Gastroesophageal sphincter (tissue), 4 donors: Measurements from ENCODE around the gene LY6G6D. TPM values are rescaled to one million over a fixed set of nuclear protein-coding genes. Genes with fewer than 3 reads are reported as not detected.

Experiments used
- ATAC-seq: fragments of 150-250 bp; one replicate; pipeline ENCODE4 v1.9.1; 2016; ENCODE audit warnings: mild to moderate bottlenecking, moderate library complexity
- H3K27ac ChIP-seq, 4 donors: fragments of 200-600 bp; sonication (generic) in 3 of 4; 1 replicate in 3 of 4; 2 replicates in 1 of 4; pipeline ENCODE4 v1.5.1; 2016 to 2019
- H3K27me3 ChIP-seq: fragments of 200-600 bp; sonication (generic); one replicate; pipeline ENCODE4 v1.5.1; 2019
- H3K36me3 ChIP-seq, 2 donors: fragments of 200-600 bp; sonication (generic); one replicate each; pipeline ENCODE4 v1.5.1; 2019; ENCODE audit warnings: control low read depth in 1 of 2
- H3K4me1 ChIP-seq, 3 donors: fragments of 200-600 bp; sonication (generic); 1 replicate in 2 of 3; 2 replicates in 1 of 3; pipeline ENCODE4 v1.5.1; 2016 to 2019; ENCODE audit warnings: control low read depth in 2 of 3
- H3K4me3 ChIP-seq, 2 donors: fragments of 200-600 bp; sonication (generic); one replicate each; pipeline ENCODE4 v1.5.1; 2019; ENCODE audit warnings: mild to moderate bottlenecking in 1 of 2, moderate library complexity in 1 of 2
- H3K9me3 ChIP-seq, 3 donors: fragments of 200-600 bp; sonication (generic); one replicate each; pipeline ENCODE4 v1.5.1; 2017 to 2019; ENCODE audit warnings: control low read depth in 2 of 3
- EP300 ChIP-seq: sonication (generic); formaldehyde crosslinking; IDR thresholded peaks from one replicate; pipeline ENCODE4 v1.6.1; 2017; ENCODE audit warnings: antibody characterized with exemption, mild to moderate bottlenecking
- POLR2A ChIP-seq, 2 donors: fragments of 450-650 bp; IDR thresholded peaks; one replicate each; pipeline ENCODE4 v1.6.1; 2017; ENCODE audit warnings: antibody characterized with exemption in 2 of 2, mild to moderate bottlenecking in 2 of 2, moderate library complexity in 1 of 2
- POLR2AphosphoS5 ChIP-seq: sonication (generic); formaldehyde crosslinking; IDR thresholded peaks from one replicate; pipeline ENCODE4 v1.6.1; 2017; ENCODE audit warnings: antibody characterized with exemption
- WGBS, 2 donors: methylation state at CpG; one replicate each; pipeline ENCODE4 v1.1.5; 2018; ENCODE audit warnings: low coverage in 1 of 2; 5-methylcytosine and 5-hydroxymethylcytosine counted together
- total RNA-seq, 4 donors: library from RNA; depleted of rRNA; stranded (reverse); fragments of >200 nt; gene quantifications; one replicate each; pipeline ENCODE4 v1.1.0, GENCODE V29; 2016
- TF ChIP-seq, protein P1 (sequence below), 4 experiments: fragments of 200-600 bp in 2 of 4; fragments of 450-650 bp in 2 of 4; sonication (generic) in 1 of 4; IDR thresholded peaks; one replicate each; pipeline ENCODE4 v1.5.1; 2017 to 2019; ENCODE audit warnings: antibody characterized with exemption in 4 of 4, mild to moderate bottlenecking in 2 of 4, moderate library complexity in 2 of 4

Gene LY6G6D
- total RNA-seq, 4 donors from 2014 or later, result not detected

DNA sequence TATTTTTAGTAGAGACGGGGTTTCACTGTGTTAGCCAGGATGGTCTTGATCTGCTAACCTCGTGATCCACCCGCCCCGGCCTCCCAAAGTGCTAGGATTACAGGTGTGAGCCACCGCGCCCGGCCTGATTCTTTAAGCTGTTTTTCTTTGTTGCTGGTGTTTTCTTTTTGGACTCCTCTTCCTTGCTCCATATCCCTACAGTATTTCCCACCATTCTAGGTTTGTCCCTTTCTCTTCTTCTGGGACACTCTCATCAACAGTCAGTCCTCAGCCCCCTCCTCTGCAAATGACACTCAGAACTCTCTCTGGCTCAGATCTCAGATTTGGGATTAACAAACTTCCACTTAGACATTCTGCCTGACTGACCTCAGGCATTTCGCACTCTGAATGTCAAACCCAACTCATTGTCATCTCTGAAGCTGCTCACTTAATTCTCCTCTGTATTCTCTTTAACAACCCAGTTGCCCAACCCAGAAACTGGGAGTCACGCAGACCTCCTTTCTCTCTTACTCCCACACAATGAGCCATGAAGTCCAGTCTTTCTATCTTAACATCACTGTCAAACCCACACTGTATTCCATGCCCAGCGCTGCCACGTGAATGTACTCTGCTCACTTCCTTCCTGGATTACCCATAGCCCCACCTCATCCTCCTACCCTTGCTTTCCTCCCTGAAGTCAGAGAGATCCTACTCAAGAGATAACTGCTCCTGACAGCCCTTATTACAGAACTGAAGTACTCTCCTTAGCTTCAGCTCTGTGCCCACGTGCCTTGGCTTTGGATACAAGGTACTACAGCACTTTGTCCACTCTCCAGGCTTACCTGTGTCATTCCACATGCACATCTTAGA, 10.6 kb downstream of the LY6G6D start:
- H3K27me3 ChIP-seq, result no peaks in the 10 kb centered on the region
- ATAC-seq, result no peak
- H3K36me3 ChIP-seq, result peaks cover 0 to 36% of the 10 kb centered on the region in 2 donors
- H3K9me3 ChIP-seq, result no peaks in the 10 kb centered on the region
- TF ChIP-seq EP300 (no peak), POLR2AphosphoS5 (no peak), POLR2A (IDR thresholded peaks at IDR 0.05) (no peak)
- TF ChIP-seq, protein P1, sequence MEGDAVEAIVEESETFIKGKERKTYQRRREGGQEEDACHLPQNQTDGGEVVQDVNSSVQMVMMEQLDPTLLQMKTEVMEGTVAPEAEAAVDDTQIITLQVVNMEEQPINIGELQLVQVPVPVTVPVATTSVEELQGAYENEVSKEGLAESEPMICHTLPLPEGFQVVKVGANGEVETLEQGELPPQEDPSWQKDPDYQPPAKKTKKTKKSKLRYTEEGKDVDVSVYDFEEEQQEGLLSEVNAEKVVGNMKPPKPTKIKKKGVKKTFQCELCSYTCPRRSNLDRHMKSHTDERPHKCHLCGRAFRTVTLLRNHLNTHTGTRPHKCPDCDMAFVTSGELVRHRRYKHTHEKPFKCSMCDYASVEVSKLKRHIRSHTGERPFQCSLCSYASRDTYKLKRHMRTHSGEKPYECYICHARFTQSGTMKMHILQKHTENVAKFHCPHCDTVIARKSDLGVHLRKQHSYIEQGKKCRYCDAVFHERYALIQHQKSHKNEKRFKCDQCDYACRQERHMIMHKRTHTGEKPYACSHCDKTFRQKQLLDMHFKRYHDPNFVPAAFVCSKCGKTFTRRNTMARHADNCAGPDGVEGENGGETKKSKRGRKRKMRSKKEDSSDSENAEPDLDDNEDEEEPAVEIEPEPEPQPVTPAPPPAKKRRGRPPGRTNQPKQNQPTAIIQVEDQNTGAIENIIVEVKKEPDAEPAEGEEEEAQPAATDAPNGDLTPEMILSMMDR (IDR thresholded peaks at IDR 0.05), result no peak
- WGBS, 2 donors, result 75 to 85% methylated on average over 6 to 9 of the region's 12 CpGs
- no peak overlapping the region for H3K4me3 ChIP-seq
- H3K27ac ChIP-seq, result peak overlapping the region in 1 of 4 donors; percentile 98
- H3K4me1 ChIP-seq, result peaks cover 0 to 34% (median 18%) of the 10 kb centered on the region in 3 donors

DNA sequence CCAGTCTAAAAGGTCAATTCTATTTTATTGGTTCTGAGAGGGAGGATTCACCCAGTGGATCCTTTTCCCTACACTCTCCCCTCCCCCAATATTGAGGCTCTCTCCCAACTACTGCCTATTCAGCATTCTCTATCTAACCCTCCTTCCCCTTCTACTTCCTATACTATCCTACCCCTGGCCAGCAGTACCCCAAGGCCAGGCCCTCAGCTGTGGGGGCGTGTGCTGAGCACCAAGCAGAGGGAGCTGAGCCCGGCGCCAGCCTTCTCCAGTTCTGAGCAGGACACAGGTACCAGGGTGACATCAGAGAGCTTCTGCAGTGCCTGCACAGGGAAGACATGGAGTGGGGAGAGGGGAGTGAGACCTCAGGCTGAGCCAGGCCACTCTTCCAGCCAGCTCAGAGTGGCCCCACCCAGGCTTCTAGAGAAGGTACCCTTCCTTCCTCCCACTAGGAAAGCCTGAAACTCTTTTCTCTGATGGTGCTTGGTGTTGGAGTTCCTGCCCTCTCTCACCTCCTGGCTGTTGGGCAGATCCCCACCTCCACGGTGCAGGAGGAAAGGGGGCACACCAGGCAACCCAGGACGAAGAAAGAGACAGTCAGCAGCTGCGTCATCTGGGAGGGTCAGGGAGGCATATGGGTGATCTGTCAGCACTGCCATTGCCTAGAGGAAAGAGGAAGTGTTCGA, 12.0 kb downstream of the LY6G6D start:
- H3K36me3 ChIP-seq, result peaks cover 0 to 50% of the 10 kb centered on the region in 2 donors
- H3K4me3 ChIP-seq, result peak overlapping the region in 1 of 2 donors; percentile 80
- H3K9me3 ChIP-seq, result no peaks in the 10 kb centered on the region
- peaks cover 0 to 47% (median 20%) of the 10 kb centered on the region in 3 donors for H3K4me1 ChIP-seq
- no peak for TF ChIP-seq EP300
- no peak for TF ChIP-seq POLR2A (IDR thresholded peaks at IDR 0.05)
- TF ChIP-seq, protein P1 (IDR thresholded peaks at IDR 0.05), result no peak
- no peak for TF ChIP-seq POLR2AphosphoS5
- 60% methylated on average over 2 of the region's 7 CpGs; no CpG with 5 or more reads in 1 of the 2 donors for WGBS, 2 donors
- no peaks in the 10 kb centered on the region for H3K27me3 ChIP-seq
- ATAC-seq, result no peak
- peak overlapping the region in 3 of 4 donors; percentile 94 to 99 (median 98) for H3K27ac ChIP-seq

DNA sequence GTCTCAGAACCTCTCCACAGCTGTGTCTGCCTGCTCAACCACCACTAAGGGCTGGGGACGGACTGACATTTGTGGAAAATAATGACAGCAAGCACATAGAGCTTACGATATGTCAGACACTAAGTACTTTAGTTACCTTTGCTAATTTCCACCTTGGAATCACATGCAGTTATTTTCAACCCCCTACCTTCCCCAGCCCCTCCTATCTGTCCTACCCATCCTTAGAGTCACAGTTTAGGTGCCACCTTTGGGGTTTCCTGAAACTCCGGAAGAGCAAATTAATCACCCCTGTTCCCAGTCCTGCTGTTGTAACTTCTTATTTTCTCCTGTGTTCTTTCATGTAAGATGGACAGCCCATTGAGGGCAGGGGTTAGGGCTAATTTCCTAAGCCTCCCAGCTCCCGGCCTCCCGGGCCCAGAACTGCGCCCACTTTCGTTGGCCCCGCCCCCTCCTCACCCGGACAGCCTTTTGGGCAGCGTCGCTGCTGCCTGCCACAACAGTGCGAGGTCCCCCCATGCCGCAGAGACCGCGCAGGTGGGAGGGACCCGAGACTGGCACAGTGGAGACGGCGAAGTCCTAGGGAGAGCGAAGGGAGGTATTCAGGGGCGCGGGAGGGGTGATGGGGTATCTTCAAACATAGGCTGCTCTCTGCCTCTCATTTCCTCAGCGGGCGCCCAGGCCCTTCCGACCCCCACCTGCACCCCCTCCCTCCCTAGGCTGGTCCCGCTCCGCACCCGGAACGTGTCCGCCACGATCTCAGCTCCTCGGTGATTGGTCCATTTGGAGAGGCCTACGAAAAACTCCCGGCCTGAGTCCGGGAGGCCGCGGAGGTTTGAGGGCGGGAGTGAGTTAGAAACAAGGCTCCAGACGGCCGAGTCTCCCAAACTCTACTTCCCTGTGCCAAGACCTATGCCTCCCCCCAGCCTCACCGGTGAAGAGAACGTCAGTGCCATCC, 12.8 kb downstream of the LY6G6D start:
- H3K4me3 ChIP-seq, result peak overlapping the region; percentile 80 to 92
- TF ChIP-seq POLR2AphosphoS5, result no peak
- TF ChIP-seq POLR2A (IDR thresholded peaks at IDR 0.05), result no peak
- no peaks in the 10 kb centered on the region for H3K27me3 ChIP-seq
- ATAC-seq, result no peak
- 47 to 100% methylated on average over 1 to 8 of the region's 41 CpGs for WGBS, 2 donors
- peak overlapping the region; percentile 8 to 99 (median 96) for H3K27ac ChIP-seq
- H3K4me1 ChIP-seq, result peaks cover 0 to 55% (median 20%) of the 10 kb centered on the region in 3 donors
- no peaks in the 10 kb centered on the region for H3K9me3 ChIP-seq
- H3K36me3 ChIP-seq, result peaks cover 0 to 59% of the 10 kb centered on the region in 2 donors

DNA sequence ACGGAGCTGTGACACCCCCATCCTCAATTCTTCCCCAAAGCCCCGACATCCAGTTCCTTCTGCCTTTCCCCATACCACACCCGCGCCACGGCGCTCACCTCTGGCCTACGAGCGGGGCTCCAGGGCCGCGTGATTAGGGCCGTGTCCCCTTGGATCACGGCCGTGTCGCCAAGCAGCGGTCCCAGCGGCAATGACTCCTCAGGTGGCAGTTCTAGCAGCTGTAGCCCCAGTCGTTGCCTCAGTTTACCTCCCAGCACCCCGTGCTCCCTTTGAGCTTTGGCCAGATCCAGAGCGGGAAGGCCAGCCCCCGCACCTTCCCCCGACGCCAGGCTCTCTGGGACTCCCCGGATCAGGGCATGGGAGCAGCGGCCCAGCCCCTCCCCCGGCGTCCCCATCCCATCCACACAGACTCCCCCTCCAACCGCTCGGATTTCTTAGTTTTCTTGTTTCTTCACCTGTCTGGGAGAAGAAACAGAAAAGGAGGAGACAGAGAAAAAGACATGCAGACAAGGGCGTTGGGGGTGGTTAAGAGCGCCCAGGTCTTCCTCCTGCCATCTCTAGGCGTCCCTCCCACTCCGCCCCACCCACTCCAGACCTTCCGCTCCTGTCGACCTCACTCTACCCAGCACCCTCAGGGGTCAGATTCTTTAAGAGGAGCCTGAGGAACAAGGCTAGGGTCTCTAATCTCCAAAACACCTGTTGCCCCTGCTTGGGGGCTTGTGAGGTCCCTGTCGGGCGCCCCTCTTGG, 13.8 kb downstream of the LY6G6D start, which contains the start of gene DDAH2:
Gene DDAH2, minus strand, starts transcription at position 533 of the 748 bp plus-strand sequence. Its CDS starts 138 bp downstream, at position 395.
- 0 to 5% methylated on average over 3 to 7 of the region's 36 CpGs for WGBS, 2 donors
- Histone ChIP-seq H3K36me3 (peaks cover 0 to 68% of the 10 kb centered on the region in 2 donors), H3K27ac (peak within 1 kb of the TSS; percentile 94 to 99 (median 96)), H3K4me3 (peak within 1 kb of the TSS; percentile 80 to 92), H3K4me1 (peaks cover 0 to 64% (median 23%) of the 10 kb centered on the region in 3 donors), H3K27me3 (no peaks in the 10 kb centered on the region), H3K9me3 (no peaks in the 10 kb centered on the region)
- TF ChIP-seq POLR2AphosphoS5 (no peak), POLR2A (IDR thresholded peaks at IDR 0.05) (peak in 1 of 2 donors; percentile 8)
- TF ChIP-seq, protein P1 (IDR thresholded peaks at IDR 0.05), result peak in 1 of 4 experiments; percentile 56
- peak; percentile 26 for ATAC-seq
